Esophagus squamous epithelium (tissue), 4 donors: ENCODE results near the gene PRKRIP1.

Experiments
- CTCF ChIP-seq, 6 experiments: fragments of 450-650 bp in 4 of 6; fragments of 200-600 bp in 2 of 6; sonication (generic) in 2 of 6; IDR thresholded peaks; one replicate each; pipeline ENCODE4 v1.5.1; 2016 to 2019; ENCODE audit warnings: antibody characterized with exemption in 6 of 6, mild to moderate bottlenecking in 4 of 6, moderate library complexity in 4 of 6
- POLR2A ChIP-seq, 4 donors: fragments of 450-650 bp; IDR thresholded peaks; one replicate each; pipeline ENCODE4 v1.6.1; 2017; ENCODE audit warnings: antibody characterized with exemption in 4 of 4, mild to moderate bottlenecking in 4 of 4, moderate library complexity in 3 of 4

GRCh38 chr7:102396710-102397019, 502 bp downstream of the PRKRIP1 start:
- no peak for TF ChIP-seq CTCF (IDR thresholded peaks at IDR 0.05)
- no peak for TF ChIP-seq POLR2A (IDR thresholded peaks at IDR 0.05)
